GM18526 (cell line): ENCODE data around the gene AP2A1.

Source experiments
- POLR2A ChIP-seq: IDR thresholded peaks from 3 replicates; pipeline ENCODE4 v1.6.1; 2011; ENCODE audit not compliant: insufficient read length; ENCODE audit errors: extremely low read depth

Gene AP2A1

DNA sequence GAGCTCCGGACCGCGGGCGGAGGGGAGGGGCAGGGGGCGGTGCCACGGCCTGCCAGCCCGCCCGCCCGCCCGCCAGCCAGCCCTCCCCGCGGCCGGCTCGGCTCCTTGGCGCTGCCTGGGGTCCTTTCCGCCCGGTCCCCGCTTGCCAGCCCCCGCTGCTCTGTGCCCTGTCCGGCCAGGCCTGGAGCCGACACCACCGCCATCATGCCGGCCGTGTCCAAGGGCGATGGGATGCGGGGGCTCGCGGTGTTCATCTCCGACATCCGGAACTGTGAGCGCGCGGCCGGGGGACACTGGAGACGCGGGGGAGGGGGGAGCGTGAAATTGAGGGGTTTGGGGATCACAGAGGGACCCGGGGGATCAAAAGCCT is at the start of gene AP2A1:
Gene AP2A1, plus strand, starts transcription at position 72 of the 370 bp plus-strand sequence. Its CDS starts 133 bp downstream, at position 205.
- peak; percentile 47 for TF ChIP-seq POLR2A

DNA sequence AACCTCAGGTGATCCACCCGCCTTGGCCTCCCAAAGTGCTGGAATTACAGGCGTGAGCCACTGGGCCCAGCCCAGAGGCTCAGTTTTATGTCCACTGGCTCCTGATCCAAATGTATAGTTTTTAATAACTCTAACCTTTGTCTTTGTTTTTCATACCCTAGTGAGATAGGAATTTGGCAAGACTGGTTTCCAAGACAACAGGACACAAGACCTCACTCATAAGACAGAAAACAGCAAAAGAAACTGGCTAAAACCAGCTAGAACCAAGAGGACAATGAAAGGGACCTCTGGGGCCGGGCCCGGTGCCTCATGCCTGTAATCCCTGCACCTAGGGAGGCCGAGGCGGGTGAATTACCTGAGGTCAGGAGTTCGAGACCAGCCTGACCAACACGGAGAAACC is 48.3 kb upstream of the AP2A1 start:
- no peak for TF ChIP-seq POLR2A

- TF ChIP-seq POLR2A: no peak
Observed at GRCh38 chr19:49718991-49719390, 47.8 kb upstream of the AP2A1 start.

- TF ChIP-seq POLR2A: no peak
Observed at GRCh38 chr19:49727217-49728030, 39.4 kb upstream of the AP2A1 start.

GRCh38 chr19:49730166-49730565 is 36.6 kb upstream of the AP2A1 start:
- TF ChIP-seq POLR2A: no peak

DNA sequence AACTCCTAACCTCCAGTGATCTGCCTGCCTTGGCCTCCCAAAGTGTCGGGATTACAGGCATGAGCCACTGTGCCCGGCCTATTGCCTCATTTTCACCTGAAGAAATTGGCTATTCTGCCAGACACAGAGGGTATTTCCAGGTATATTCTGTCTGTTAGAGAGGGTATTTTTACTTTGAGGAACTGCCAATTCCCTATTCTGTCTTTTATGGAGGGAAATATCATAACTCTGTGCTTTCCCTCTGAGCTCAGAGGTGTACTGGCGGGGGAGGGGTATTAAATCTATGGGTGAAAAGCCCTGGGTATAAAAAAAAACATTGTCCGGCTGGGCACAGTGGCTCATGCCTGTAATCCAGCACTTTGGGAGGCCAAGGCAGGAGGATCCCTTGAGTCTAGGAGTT is 28.5 kb upstream of the AP2A1 start:
- TF ChIP-seq POLR2A: no peak

GRCh38 chr19:49739098-49739497 is 27.7 kb upstream of the AP2A1 start:
- TF ChIP-seq POLR2A: no peak

GRCh38 chr19:49739933-49740332 is 26.9 kb upstream of the AP2A1 start:
- TF ChIP-seq POLR2A: no peak

DNA sequence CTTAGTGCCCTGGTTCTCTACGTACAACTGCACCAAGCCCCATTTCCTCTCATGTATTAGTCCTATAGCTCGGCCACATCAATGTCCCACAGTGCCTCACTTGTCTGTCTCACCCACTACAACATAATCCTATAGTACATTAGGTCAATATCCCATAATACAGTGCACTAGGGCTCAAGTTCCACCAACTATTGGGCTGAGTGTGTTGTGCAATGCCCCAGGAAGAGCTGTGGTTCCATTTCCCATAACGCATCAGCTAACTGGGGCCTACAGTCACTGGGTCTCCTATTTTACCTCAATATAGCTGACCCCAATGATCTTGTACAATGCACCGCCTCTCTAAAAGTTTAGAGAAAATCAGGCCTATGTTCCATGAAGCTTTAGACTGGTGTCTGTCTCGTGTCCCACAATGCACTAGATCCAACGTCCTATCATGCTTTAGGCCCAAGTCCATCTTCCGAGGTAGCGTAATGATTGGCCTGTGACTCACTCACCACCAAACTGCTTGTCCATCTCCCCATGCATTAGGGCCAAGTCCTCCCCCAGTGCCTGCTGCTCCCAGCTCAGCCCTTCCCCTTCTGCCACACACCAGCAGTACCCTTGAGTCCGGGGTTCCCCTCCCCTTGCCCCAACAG is 25.5 kb upstream of the AP2A1 start:
- no peak for TF ChIP-seq POLR2A

- TF ChIP-seq POLR2A: no peak
Observed at GRCh38 chr19:49744946-49745381, 21.8 kb upstream of the AP2A1 start.

DNA sequence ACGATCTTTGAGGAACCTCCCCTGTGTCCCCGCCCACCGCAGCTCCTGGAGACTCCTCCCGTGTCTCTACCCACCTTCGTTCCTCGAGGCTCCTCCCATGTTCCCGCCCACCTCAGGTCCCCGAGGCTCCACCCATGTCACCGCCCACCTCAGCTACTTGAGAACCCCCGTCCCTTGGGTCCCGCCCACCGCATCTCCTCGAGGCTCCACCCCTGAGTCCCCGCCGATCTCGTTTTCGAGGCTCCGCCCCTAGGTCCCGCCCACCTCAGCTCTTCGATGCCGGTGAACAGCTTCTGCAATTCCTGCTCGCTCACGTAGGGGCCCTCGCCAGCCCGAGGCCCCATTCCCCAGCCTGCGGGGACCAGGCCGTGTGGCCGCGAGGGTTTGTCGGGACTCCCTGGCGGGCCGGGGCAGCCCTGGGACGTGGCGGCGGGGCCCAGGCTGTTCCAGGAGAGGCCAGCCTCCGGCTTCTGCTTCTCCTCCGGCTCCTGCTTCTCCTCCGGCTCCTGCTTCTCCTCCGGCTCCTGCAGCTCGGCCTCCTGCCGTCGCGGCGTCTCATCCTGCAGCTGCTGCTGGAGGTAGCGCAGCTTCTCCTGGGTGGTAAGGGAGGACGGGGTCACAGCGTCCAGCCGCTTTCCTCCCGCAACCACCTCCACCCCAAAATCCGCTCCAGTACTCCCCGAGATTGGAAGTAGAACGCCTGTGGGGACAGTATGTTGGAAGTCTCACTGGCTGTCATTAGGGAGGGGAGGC is 20.4 kb upstream of the AP2A1 start:
- no peak for TF ChIP-seq POLR2A

DNA sequence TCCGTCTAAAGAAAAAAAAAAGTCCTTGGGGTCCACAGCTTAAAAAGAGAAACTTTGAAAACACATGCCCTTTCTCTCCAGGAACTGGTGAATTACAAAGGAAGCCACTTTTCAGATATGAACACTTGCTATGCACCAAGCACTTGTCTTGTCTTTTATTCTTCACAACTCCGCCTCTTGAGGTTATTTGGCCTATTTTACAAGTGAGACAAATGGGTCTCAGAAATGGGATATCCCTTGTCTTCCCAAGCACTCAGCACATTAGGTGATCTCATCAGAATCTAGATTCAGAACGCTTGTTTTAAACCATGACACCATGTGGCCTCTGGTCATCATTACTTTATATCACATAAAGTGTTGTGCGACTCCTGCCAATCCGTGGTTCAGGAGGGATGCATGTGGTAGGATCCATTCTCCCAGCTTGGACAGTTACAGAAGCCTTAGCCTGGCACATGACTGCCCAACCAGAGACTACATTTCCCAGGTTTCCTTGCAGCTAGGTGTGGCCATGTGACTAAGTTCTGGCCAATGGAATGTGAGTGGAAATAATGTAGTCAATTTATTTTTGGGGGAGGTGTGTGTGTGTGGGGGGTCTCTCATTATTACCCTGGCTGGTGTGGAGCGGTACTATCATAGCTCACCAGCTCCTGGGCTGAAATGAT is 17.6 kb upstream of the AP2A1 start:
- TF ChIP-seq POLR2A: no peak

GRCh38 chr19:49749771-49750170 is 17.0 kb upstream of the AP2A1 start:
- no peak for TF ChIP-seq POLR2A

DNA sequence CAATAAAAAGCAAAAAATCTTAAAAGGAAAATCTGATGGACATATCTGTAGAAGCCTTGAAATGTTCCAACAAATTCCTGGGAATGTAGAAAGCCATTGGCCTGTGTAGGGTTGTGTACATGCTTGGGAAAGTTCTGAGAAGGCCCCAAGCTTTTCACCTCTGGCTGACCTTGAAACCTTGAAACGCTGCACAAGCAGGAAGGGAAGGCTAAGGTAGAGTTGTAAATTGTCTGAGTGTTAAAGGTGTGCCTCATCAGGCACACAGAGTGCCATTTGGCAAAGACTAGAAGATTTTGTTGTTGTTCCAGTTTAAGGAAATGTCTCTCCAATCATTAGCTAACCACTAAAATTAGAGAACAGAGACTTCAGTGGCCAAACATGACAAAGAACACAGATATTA is 14.1 kb upstream of the AP2A1 start:
- no peak for TF ChIP-seq POLR2A

GRCh38 chr19:49755956-49756355 is 10.8 kb upstream of the AP2A1 start:
- TF ChIP-seq POLR2A: no peak

- TF ChIP-seq POLR2A: no peak
Observed at GRCh38 chr19:49758292-49758691, 8.5 kb upstream of the AP2A1 start.

DNA sequence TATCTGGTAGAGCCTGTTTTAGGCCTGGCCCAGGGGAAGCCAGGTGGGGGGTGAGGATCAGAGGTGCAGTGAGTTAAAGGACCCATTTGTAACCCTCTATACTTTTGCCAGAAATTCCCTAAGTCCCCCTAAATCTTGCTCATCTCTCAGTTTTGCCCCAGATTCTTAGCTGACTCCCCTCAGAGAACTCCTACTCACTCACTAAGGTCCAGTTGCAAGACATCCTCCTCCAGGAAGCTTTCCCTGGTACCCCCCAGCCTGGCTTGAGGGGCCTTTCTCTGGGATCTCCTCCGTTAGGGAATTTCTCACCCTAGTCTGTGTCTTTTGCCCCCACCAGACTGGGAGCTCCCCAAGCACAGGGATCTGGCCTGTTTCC is 5.6 kb upstream of the AP2A1 start:
- no peak for TF ChIP-seq POLR2A
